ENCODE measurements around the gene CWC27. TPM values are rescaled to one million over a fixed set of nuclear protein-coding genes. Genes with fewer than 3 reads are reported as not detected.

The CWC27 gene
- total RNA-seq = 10 to 100 TPM; 12.3 to 21.2 (median 13.4) TPM

- Histone ChIP-seq H3K4me3 (peak within 1 kb of the TSS; percentile 65 to 89 (median 85)), H3K36me3 (peaks cover 0 to 10% (median 4%) of the 10 kb centered on the region in 4 donors), H3K27me3 (no peaks in the 10 kb centered on the region), H3K27ac (replicated peaks in 1 of 4) (peak within 1 kb of the TSS; percentile 84 to 90 (median 88)), H3K9me3 (no peaks in the 10 kb centered on the region), H3K4me1 (peaks cover 28 to 54% (median 45%) of the 10 kb centered on the region in 4 donors)
- DNase-seq (ENCODE audit: extremely low spot score) = no peak
- TF ChIP-seq POLR2A (IDR thresholded peaks at IDR 0.05; ENCODE audit: low read depth) (no peak), POLR2AphosphoS5 (IDR thresholded peaks at IDR 0.05) (peak; percentile 89 to 92), CTCF (IDR thresholded peaks at IDR 0.05) (peak in 2 of 3 experiments; percentile 7 to 18)
- WGBS = under 1% methylated on average over 18 of the region's 48 CpGs
- intact Hi-C loops (cut with DNase I) = no loop called here
Observed at GRCh38 chr5:64768358-64769312, at the start of gene CWC27, which contains the start of gene SREK1IP1. Gene CWC27, plus strand, starts transcription at chr5:64768930. Its CDS starts 217 bp downstream, at chr5:64769147. Gene SREK1IP1, minus strand, starts transcription at chr5:64768691. Its CDS starts 174 bp downstream, at chr5:64768517.

- Histone ChIP-seq H3K36me3 (peaks cover 19 to 62% (median 36%) of the 10 kb centered on the region in 4 donors), H3K4me3 (no peak overlapping the region), H3K27ac (replicated peaks in 1 of 4) (no peak overlapping the region), H3K4me1 (no peaks in the 10 kb centered on the region), H3K9me3 (no peaks in the 10 kb centered on the region), H3K27me3 (no peaks in the 10 kb centered on the region)
- intact Hi-C loops (cut with DNase I) = no loop called here
- 93% methylated on average over 3 of the region's 3 CpGs for WGBS
- no peak for TF ChIP-seq POLR2A (IDR thresholded peaks at IDR 0.05; ENCODE audit: low read depth)
- no peak for DNase-seq (ENCODE audit: extremely low spot score)
Observed at GRCh38 chr5:64722588-64722987, 46.1 kb upstream of the CWC27 start.

- Histone ChIP-seq H3K4me1 (no peaks in the 10 kb centered on the region), H3K36me3 (peaks cover 13 to 78% (median 36%) of the 10 kb centered on the region in 4 donors), H3K27me3 (no peaks in the 10 kb centered on the region), H3K27ac (replicated peaks in 1 of 4) (no peak overlapping the region), H3K4me3 (no peak overlapping the region), H3K9me3 (no peaks in the 10 kb centered on the region)
- WGBS = 91% methylated on average over 2 of the region's 2 CpGs
- TF ChIP-seq POLR2A (IDR thresholded peaks at IDR 0.05; ENCODE audit: low read depth) = no peak
- TF ChIP-seq CTCF (IDR thresholded peaks at IDR 0.05) = no peak
- no peak for TF ChIP-seq POLR2AphosphoS5 (IDR thresholded peaks at IDR 0.05)
- no peak for TF ChIP-seq EP300 (IDR thresholded peaks at IDR 0.05)
- intact Hi-C loops (cut with DNase I) = no loop called here
- no peak for DNase-seq (ENCODE audit: extremely low spot score)
Observed at GRCh38 chr5:64727150-64727549, 41.6 kb upstream of the CWC27 start.

GRCh38 chr5:64742411-64742810 lies 26.3 kb upstream of the CWC27 start:
- Histone ChIP-seq H3K4me1 (peaks cover 0 to 5% (median 0%) of the 10 kb centered on the region in 4 donors), H3K27me3 (no peaks in the 10 kb centered on the region), H3K36me3 (peaks cover 7 to 27% (median 15%) of the 10 kb centered on the region in 4 donors), H3K4me3 (no peak overlapping the region), H3K9me3 (no peaks in the 10 kb centered on the region), H3K27ac (replicated peaks in 1 of 4) (no peak overlapping the region)
- 100% methylated on average over 1 of the region's 1 CpG for WGBS
- TF ChIP-seq POLR2A (IDR thresholded peaks at IDR 0.05; ENCODE audit: low read depth) (no peak), CTCF (IDR thresholded peaks at IDR 0.05) (no peak)
- DNase-seq (ENCODE audit: extremely low spot score) = no peak
- intact Hi-C loops (cut with DNase I) = no loop called here

GRCh38 chr5:64742821-64743220 lies 25.9 kb upstream of the CWC27 start:
- DNase-seq (ENCODE audit: extremely low spot score) = no peak
- Histone ChIP-seq H3K36me3 (peaks cover 10 to 31% (median 17%) of the 10 kb centered on the region in 4 donors), H3K27me3 (no peaks in the 10 kb centered on the region), H3K9me3 (no peaks in the 10 kb centered on the region), H3K4me3 (no peak overlapping the region), H3K4me1 (peaks cover 0 to 5% (median 0%) of the 10 kb centered on the region in 4 donors), H3K27ac (replicated peaks in 1 of 4) (no peak overlapping the region)
- intact Hi-C loops (cut with DNase I) = no loop called here
- TF ChIP-seq POLR2AphosphoS5 (IDR thresholded peaks at IDR 0.05) (no peak), POLR2A (IDR thresholded peaks at IDR 0.05; ENCODE audit: low read depth) (no peak), EP300 (IDR thresholded peaks at IDR 0.05) (no peak), CTCF (IDR thresholded peaks at IDR 0.05) (no peak)

Measured in esophagus muscularis mucosa (tissue), 4 donors.